Neural cell (in vitro differentiated cells): Measurements from ENCODE around the gene SLC11A1. TPM values are rescaled to one million over a fixed set of nuclear protein-coding genes. Genes with fewer than 3 reads are reported as not detected.

ENCODE experiments used
- H2AFZ ChIP-seq: fragments of 200-600, 300-800 bp; sonication (generic), shearing (Covaris generic); 2 replicates; pipeline ENCODE4 v1.6.0; 2014; ENCODE audit warnings: low read depth, mild to moderate bottlenecking, antibody characterized with exemption, low read length, moderate library complexity
- H3F3A ChIP-seq: fragments of 200-600 bp; shearing (Covaris generic); 2 replicates; pipeline ENCODE4 v1.6.1; 2016; ENCODE audit warnings: mild to moderate bottlenecking, moderate library complexity, mixed read lengths, antibody characterized with exemption, low read length; ENCODE audit not compliant: insufficient read depth, poor library complexity, severe bottlenecking
- H3K27ac ChIP-seq: fragments of 200-600, 300-800 bp; sonication (generic), shearing (Covaris generic); 2 replicates; pipeline ENCODE4 v1.5.1; 2014; ENCODE audit warnings: mild to moderate bottlenecking, low read length, moderate library complexity
- H3K27me3 ChIP-seq: fragments of 300-800, 200-600 bp; sonication (generic), shearing (Covaris generic); 2 replicates; pipeline ENCODE4 v1.6.0; 2014; ENCODE audit warnings: mild to moderate bottlenecking, low read depth, low read length, moderate library complexity; ENCODE audit not compliant: insufficient read depth
- H3K36me3 ChIP-seq: fragments of 300-800, 200-600 bp; sonication (generic), shearing (Covaris generic); 2 replicates; pipeline ENCODE4 v1.5.1; 2014; ENCODE audit warnings: mild to moderate bottlenecking, antibody characterized with exemption, low read length, moderate library complexity; ENCODE audit not compliant: insufficient read depth
- H3K4me2 ChIP-seq: fragments of 300-800, 200-600 bp; sonication (generic), shearing (Covaris generic); 2 replicates; pipeline ENCODE4 v1.6.0; 2014; ENCODE audit warnings: mild to moderate bottlenecking, low read length
- H3K4me3 ChIP-seq: fragments of 300-800, 200-600 bp; sonication (generic), shearing (Covaris generic); 2 replicates; pipeline ENCODE4 v1.5.1; 2014; ENCODE audit warnings: mild to moderate bottlenecking, low read length, moderate library complexity
- H3K79me2 ChIP-seq: fragments of 200-600 bp; shearing (Covaris generic); replicated peaks from 2 replicates; pipeline ENCODE4 v1.6.0; 2014; ENCODE audit warnings: mild to moderate bottlenecking, low read length, moderate library complexity; ENCODE audit not compliant: insufficient read depth
- H3K9ac ChIP-seq: fragments of 300-800, 200-600 bp; sonication (generic), shearing (Covaris generic); 2 replicates; pipeline ENCODE4 v1.6.1; 2016; ENCODE audit warnings: mild to moderate bottlenecking, low read length, mixed read lengths
- H3K9me2 ChIP-seq: fragments of 200-600 bp; shearing (Covaris generic); 2 replicates; pipeline ENCODE4 v1.6.1; 2016; ENCODE audit warnings: mild to moderate bottlenecking, low read length, mixed read lengths; ENCODE audit not compliant: insufficient read depth
- H3K9me3 ChIP-seq: fragments of 200-600, 300-800 bp; sonication (generic), shearing (Covaris generic); 2 replicates; pipeline ENCODE4 v1.6.1; 2016; ENCODE audit warnings: mild to moderate bottlenecking, mixed run types, low read length, moderate library complexity, mixed read lengths
- H4K20me1 ChIP-seq: fragments of 200-600 bp; shearing (Covaris generic); 2 replicates; pipeline ENCODE4 v1.6.1; 2016; ENCODE audit warnings: mild to moderate bottlenecking, mixed run types; ENCODE audit not compliant: insufficient read depth
- CTCF ChIP-seq: fragments of 450-650 bp; IDR thresholded peaks from 2 replicates; pipeline ENCODE4 v1.5.1; 2014; ENCODE audit warnings: antibody characterized with exemption, mild to moderate bottlenecking, moderate library complexity; ENCODE audit not compliant: poor library complexity, severe bottlenecking
- EP300 ChIP-seq: fragments of 450-650 bp; conservative IDR thresholded peaks from 2 replicates; pipeline ENCODE4 v1.6.1; 2014; ENCODE audit warnings: antibody characterized with exemption, mild to moderate bottlenecking, moderate library complexity; ENCODE audit not compliant: poor library complexity, severe bottlenecking
- EZH2 ChIP-seq: fragments of 200-600, 300-800 bp; shearing (Covaris generic), sonication (generic); IDR thresholded peaks from 2 replicates; pipeline ENCODE4 v1.6.1; 2014; ENCODE audit warnings: antibody characterized with exemption, low read length, borderline replicate concordance, mild to moderate bottlenecking; ENCODE audit not compliant: insufficient read depth, poor library complexity, severe bottlenecking
- MXI1 ChIP-seq: fragments of 450-650 bp; conservative IDR thresholded peaks from 2 replicates; pipeline ENCODE4 v1.6.1; 2014; ENCODE audit warnings: antibody characterized with exemption, mild to moderate bottlenecking; ENCODE audit not compliant: poor library complexity, severe bottlenecking
- POLR2AphosphoS5 ChIP-seq: IDR thresholded peaks from 2 replicates; pipeline ENCODE4 v1.6.1; 2012
- RAD21 ChIP-seq: fragments of 450-650 bp; conservative IDR thresholded peaks from 2 replicates; pipeline ENCODE4 v1.6.1; 2014; ENCODE audit warnings: antibody characterized with exemption, mild to moderate bottlenecking, moderate library complexity
- REST ChIP-seq: IDR thresholded peaks from 2 replicates; pipeline ENCODE4 v1.6.1; 2012; ENCODE audit warnings: borderline replicate concordance
- SMC3 ChIP-seq: fragments of 450-650 bp; conservative IDR thresholded peaks from 2 replicates; pipeline ENCODE4 v1.6.1; 2014; ENCODE audit warnings: antibody characterized with exemption, mild to moderate bottlenecking, moderate library complexity; ENCODE audit not compliant: poor library complexity
- TAF1 ChIP-seq: IDR thresholded peaks from 2 replicates; pipeline ENCODE4 v1.6.1; 2012; ENCODE audit warnings: low read depth
- polyA plus RNA-seq: library from polyadenylated mRNA; depleted of rRNA; stranded (reverse); fragments of >200 nt; gene quantifications from 2 replicates; pipeline ENCODE4 v1.2.3, GENCODE V29; 2014

The SLC11A1 gene
- polyA plus RNA-seq, 1 donor from 2014 or later: not detected

DNA sequence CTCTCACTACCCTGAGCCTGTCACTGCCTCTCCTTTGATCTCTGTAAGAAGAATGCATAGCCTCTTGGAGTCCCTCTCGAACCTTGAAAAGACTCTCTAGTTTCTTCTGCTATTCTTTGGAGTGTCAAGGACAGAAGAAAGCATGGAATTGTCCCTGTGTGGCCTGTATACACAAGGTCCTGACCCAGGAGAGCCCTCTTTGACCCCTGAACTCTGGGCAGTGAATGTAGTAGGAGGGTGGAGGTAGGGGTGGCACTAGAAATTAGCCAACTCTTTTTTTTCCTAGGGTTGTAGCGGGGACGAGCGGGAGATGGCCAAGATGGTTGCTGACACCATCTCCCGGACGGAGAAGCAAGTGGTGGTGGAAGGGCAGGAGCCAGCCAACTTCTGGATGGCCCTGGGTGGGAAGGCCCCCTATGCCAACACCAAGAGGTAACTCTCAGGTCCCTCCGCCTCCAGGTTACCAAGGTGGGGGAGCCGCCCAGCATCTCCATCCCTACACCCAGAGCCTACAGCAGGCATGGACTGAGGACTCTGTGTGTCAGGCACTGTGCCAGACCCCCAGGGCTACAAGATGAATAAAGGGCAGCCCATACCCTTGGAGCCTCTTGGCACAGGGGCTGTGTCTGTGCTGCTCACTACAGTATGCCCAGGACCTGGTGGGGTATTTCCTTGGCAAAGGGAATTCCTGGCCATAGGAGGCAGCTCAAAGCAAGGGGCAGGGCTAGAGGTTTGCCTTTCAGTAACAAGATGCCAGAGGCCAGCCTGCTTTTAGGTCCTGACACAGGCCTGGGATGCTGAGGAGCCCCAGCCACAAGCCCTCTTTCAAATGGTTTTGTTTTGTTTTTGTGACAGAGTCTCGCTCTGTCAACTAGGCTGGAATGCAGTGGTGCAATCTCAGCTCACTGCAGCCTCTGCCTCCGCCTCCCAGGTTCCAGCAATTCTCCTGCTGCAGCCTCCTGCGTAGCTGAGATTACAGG lies 53.2 kb downstream of the SLC11A1 start:
- Histone ChIP-seq H3K27ac (no peak overlapping the region), H3K4me3 (no peak overlapping the region), H3K79me2 (no peaks in the 10 kb centered on the region), H4K20me1 (no peaks in the 10 kb centered on the region), H2AFZ (no peak overlapping the region), H3K9me2 (no peaks in the 10 kb centered on the region), H3K9ac (no peak overlapping the region), H3F3A (no peaks in the 10 kb centered on the region), H3K4me2 (no peak overlapping the region), H3K9me3 (no peaks in the 10 kb centered on the region), H3K27me3 (no peaks in the 10 kb centered on the region), H3K36me3 (no peaks in the 10 kb centered on the region)
- TF ChIP-seq MXI1: no peak
- no peak for TF ChIP-seq REST
- TF ChIP-seq RAD21: no peak
- no peak for TF ChIP-seq TAF1
- no peak for TF ChIP-seq CTCF
- no peak for TF ChIP-seq SMC3

GRCh38 chr2:218436992-218437391 lies 54.9 kb downstream of the SLC11A1 start:
- Histone ChIP-seq H4K20me1 (no peaks in the 10 kb centered on the region), H3K36me3 (no peaks in the 10 kb centered on the region), H3K27ac (no peak overlapping the region), H3F3A (no peaks in the 10 kb centered on the region), H3K4me3 (no peak overlapping the region), H3K27me3 (no peaks in the 10 kb centered on the region), H3K9ac (no peak overlapping the region), H3K4me2 (no peak overlapping the region), H3K9me2 (no peaks in the 10 kb centered on the region), H3K79me2 (no peaks in the 10 kb centered on the region), H2AFZ (no peak overlapping the region), H3K9me3 (no peaks in the 10 kb centered on the region)
- TF ChIP-seq EP300: no peak
- TF ChIP-seq REST: no peak
- no peak for TF ChIP-seq EZH2
- no peak for TF ChIP-seq SMC3
- no peak for TF ChIP-seq MXI1
- TF ChIP-seq CTCF: no peak
- TF ChIP-seq TAF1: no peak
- no peak for TF ChIP-seq RAD21
- no peak for TF ChIP-seq POLR2AphosphoS5
